DOHH2 (cell line): ENCODE measurements around the gene CPEB1.
"Not testable (repeated sequence)": the region's sequence is repeated elsewhere in the genome, so short reads cannot be mapped to it uniquely, and the experiment has no call there.

Experiments
- EZH2phosphoT487 ChIP-seq: fragments of 200-600 bp; sonication (generic); IDR thresholded peaks from 2 replicates; pipeline ENCODE4 v1.6.1; 2017; ENCODE audit warnings: borderline replicate concordance, mild to moderate bottlenecking, antibody characterized with exemption, low read length, moderate library complexity, mixed read lengths
- TF ChIP-seq, protein P1 (sequence below): fragments of 200-600 bp; sonication (generic); IDR thresholded peaks from one replicate; pipeline ENCODE4 v1.5.1; 2014; ENCODE audit warnings: antibody characterized with exemption, mild to moderate bottlenecking, low read depth, low read length; ENCODE audit not compliant: poor library complexity, severe bottlenecking

GRCh38 chr15:82644967-82645852 is 2.0 kb downstream of the CPEB1 start:
- TF ChIP-seq, protein P1, sequence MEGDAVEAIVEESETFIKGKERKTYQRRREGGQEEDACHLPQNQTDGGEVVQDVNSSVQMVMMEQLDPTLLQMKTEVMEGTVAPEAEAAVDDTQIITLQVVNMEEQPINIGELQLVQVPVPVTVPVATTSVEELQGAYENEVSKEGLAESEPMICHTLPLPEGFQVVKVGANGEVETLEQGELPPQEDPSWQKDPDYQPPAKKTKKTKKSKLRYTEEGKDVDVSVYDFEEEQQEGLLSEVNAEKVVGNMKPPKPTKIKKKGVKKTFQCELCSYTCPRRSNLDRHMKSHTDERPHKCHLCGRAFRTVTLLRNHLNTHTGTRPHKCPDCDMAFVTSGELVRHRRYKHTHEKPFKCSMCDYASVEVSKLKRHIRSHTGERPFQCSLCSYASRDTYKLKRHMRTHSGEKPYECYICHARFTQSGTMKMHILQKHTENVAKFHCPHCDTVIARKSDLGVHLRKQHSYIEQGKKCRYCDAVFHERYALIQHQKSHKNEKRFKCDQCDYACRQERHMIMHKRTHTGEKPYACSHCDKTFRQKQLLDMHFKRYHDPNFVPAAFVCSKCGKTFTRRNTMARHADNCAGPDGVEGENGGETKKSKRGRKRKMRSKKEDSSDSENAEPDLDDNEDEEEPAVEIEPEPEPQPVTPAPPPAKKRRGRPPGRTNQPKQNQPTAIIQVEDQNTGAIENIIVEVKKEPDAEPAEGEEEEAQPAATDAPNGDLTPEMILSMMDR = not testable (repeated sequence)
- TF ChIP-seq EZH2phosphoT487 = not testable (repeated sequence)
